IPS-20b (cell line): ENCODE measurements around the gene CAP2.

Source experiments
- H3K27ac ChIP-seq: one replicate; pipeline ENCODE4 v1.5.1; 2013; ENCODE audit warnings: low read length
- H3K27me3 ChIP-seq: 2 replicates; pipeline ENCODE4 v1.6.1; 2013; ENCODE audit warnings: mild to moderate bottlenecking, low read length, inconsistent platforms; ENCODE audit not compliant: insufficient read depth
- H3K36me3 ChIP-seq: 2 replicates; pipeline ENCODE4 v1.6.1; 2013; ENCODE audit warnings: low read depth, mild to moderate bottlenecking, inconsistent platforms, low read length, moderate library complexity; ENCODE audit not compliant: insufficient read depth
- H3K4me1 ChIP-seq: 2 replicates; pipeline ENCODE4 v1.6.1; 2013; ENCODE audit warnings: mild to moderate bottlenecking, control low read depth, inconsistent platforms, low read length, moderate library complexity; ENCODE audit not compliant: insufficient read depth
- H3K4me3 ChIP-seq: 2 replicates; pipeline ENCODE4 v1.5.1; 2013; ENCODE audit warnings: mild to moderate bottlenecking, low read length, inconsistent platforms
- H3K9ac ChIP-seq: 2 replicates; pipeline ENCODE4 v1.6.1; 2013; ENCODE audit warnings: low read depth, mild to moderate bottlenecking, inconsistent platforms, low read length, moderate library complexity
- H3K9me3 ChIP-seq: 2 replicates; pipeline ENCODE4 v1.6.1; 2013; ENCODE audit warnings: mild to moderate bottlenecking, low read depth, low read length, inconsistent platforms; ENCODE audit not compliant: insufficient read depth

The CAP2 gene

DNA sequence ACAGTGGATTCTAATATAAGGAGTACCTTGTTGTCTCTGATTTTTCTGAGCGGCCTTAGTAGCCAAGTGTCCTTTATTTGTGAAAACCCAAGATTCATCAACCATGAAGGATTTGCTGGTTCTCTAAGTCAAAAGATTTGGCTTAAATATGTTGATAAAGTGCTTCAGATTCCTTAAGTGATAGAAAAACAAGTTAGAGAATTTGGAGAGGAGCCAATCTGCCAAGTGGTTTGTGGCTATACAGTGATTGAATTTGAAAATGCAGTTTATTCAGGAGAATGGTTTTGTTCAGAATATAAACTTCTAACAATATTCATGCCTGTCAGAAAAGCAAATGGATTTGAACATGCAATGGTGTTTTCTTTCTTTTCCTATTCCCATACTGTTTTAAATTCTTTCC lies 54.8 kb downstream of the CAP2 start:
- Histone ChIP-seq H3K4me3 (no peak overlapping the region), H3K9ac (no peak overlapping the region), H3K27me3 (no peaks in the 10 kb centered on the region), H3K27ac (no peak overlapping the region), H3K9me3 (no peaks in the 10 kb centered on the region), H3K36me3 (no peaks in the 10 kb centered on the region), H3K4me1 (no peaks in the 10 kb centered on the region)

DNA sequence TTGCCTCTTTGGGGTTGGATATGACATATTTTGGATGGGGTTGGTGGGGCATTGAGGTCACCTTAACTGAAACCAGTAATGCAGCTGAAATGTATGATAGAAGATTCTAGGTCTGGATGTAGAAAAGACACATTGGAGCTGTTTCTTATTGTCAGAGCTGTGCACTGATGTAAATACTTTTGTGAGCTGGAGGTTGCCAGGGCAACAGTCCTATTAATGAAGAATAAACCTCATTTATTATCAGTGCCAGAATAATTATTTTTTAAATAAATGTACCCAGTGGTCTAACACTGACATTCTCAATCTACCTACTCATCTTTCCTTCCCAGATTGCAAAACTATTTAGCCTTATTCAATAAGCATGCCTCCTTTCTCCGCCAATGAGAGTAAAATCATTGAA lies 57.0 kb downstream of the CAP2 start:
- H3K27ac ChIP-seq: no peak overlapping the region
- no peak overlapping the region for H3K9ac ChIP-seq

DNA sequence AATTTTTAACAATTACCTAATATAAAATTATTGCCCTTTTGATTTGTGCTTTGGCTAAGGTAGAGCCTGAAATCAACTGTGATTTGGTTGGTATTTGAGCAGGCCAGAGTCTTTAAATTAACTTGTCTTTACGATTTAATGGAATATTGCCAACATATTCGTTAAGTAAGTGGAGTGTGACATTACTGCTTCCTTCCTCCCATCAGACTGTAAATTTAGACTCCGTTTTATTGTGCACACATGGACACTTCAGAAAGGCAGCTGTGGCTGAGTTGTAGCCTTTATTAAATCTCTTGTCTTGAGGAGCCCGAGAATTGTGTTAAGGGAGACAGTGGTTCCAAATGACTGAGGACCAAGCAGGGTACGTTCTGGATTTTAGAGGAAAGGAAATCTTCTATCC lies 57.4 kb downstream of the CAP2 start:
- no peak overlapping the region for H3K4me3 ChIP-seq
- no peak overlapping the region for H3K9ac ChIP-seq
- H3K4me1 ChIP-seq: peaks cover 10% of the 10 kb centered on the region
- H3K9me3 ChIP-seq: no peaks in the 10 kb centered on the region
- H3K36me3 ChIP-seq: no peaks in the 10 kb centered on the region
- H3K27me3 ChIP-seq: no peaks in the 10 kb centered on the region
- H3K27ac ChIP-seq: no peak overlapping the region

More for the DNA sequence above, 57.0 kb downstream of the CAP2 start:
- Histone ChIP-seq H3K9me3 (no peaks in the 10 kb centered on the region), H3K36me3 (no peaks in the 10 kb centered on the region), H3K27me3 (no peaks in the 10 kb centered on the region), H3K4me1 (peaks cover 10% of the 10 kb centered on the region), H3K4me3 (no peak overlapping the region)

DNA sequence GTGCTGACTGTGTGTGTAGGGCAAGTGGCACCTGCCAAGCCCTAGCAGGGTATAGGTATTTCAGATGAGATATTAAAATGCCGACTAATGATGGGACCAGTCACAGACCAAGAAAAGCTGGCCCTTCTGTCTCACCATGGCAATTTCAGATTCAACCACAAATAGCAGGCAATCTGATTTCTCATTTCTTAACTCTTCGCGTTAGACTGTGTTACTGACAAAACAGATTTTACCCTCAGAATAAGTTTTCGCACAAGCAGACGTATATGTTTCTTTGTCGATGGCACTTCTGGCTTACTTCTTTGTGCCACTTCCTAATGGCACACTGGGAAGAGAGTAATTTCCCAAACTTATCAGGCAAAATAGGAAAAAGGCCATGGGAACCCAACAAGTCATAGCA lies 58.7 kb downstream of the CAP2 start:
- Histone ChIP-seq H3K9me3 (no peaks in the 10 kb centered on the region), H3K27ac (no peak overlapping the region), H3K9ac (no peak overlapping the region), H3K4me1 (peaks cover 10% of the 10 kb centered on the region), H3K27me3 (no peaks in the 10 kb centered on the region), H3K4me3 (no peak overlapping the region), H3K36me3 (no peaks in the 10 kb centered on the region)

DNA sequence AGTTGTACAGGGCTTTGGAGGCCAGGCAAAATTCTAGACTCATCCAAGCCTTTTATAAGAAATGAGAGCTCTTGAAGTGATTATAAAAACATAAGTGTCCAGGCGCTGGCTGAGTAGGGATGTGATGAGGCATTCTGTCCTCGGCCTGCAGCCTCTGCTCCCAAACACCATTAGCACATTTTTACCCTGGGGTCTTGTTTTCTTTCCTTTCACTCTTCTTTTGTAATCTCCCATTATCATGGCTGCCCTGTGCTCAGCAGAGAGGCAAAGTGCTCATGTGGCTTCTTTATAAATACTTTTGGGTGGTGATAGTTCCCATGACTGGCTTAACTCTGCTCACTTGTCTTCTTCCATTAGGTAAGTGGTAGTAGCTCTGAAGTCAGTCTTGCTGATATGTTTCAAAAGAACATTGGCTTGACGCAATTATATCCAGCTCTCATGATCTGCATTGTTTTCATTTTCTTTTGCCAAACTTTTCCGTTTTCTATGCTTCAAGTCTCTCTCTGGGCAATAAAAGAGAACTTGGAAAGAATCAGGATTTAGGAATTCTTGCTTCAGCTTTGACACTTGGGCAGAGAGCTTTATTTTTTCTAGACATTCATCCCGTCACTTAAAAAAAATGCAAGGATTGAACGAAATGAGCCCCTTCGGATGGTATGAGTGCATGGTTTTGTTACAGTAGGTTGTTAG lies 61.1 kb downstream of the CAP2 start:
- H3K9ac ChIP-seq: no peak overlapping the region
- H3K4me3 ChIP-seq: no peak overlapping the region
- no peaks in the 10 kb centered on the region for H3K27me3 ChIP-seq
- peaks cover 10% of the 10 kb centered on the region for H3K4me1 ChIP-seq
- H3K27ac ChIP-seq: no peak overlapping the region
- no peaks in the 10 kb centered on the region for H3K36me3 ChIP-seq
- H3K9me3 ChIP-seq: no peaks in the 10 kb centered on the region

DNA sequence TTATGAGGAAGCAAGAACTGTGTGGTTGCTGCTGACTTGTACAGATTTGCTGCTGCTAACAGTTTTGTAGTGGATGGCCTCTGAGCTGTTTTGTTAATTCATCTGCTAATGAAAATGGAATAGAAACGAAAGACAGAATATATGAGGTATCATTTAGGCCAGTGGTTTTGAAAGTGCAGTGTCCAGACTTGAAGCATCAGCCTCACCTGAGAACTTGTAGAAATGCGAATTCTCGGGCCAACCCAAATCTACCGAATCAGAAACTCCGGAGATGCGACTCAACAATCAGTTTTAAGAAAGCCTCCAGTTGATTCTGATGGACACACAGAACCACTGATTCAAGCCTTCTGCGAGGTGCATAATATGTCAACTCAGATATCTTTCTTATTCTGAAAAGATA lies 62.5 kb downstream of the CAP2 start:
- Histone ChIP-seq H3K36me3 (no peaks in the 10 kb centered on the region), H3K4me3 (no peak overlapping the region), H3K4me1 (peaks cover 10% of the 10 kb centered on the region), H3K27ac (no peak overlapping the region), H3K9me3 (no peaks in the 10 kb centered on the region), H3K9ac (no peak overlapping the region), H3K27me3 (no peaks in the 10 kb centered on the region)

DNA sequence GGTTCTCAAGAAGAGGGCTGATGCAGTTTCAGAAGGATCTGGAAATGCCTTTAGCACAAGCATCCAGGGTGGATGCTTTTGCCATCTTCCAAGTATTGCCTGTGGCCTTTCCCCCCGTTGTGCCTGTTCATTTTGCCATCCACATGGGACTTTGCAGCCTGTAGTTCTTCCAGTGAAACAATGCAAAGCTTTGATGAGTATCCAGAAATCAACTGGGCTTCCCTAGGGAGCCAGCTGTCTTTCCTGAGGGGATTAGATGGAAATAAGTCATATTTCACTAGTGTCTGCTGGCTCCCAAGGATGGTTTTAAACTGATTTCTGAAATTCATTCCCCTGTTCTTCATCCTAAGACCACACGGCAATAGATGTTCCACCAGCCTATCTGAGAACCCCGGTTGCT lies 63.3 kb downstream of the CAP2 start:
- H3K27me3 ChIP-seq: no peaks in the 10 kb centered on the region
- H3K27ac ChIP-seq: no peak overlapping the region
- H3K9me3 ChIP-seq: no peaks in the 10 kb centered on the region
- H3K9ac ChIP-seq: no peak overlapping the region
- no peaks in the 10 kb centered on the region for H3K36me3 ChIP-seq
- H3K4me1 ChIP-seq: peaks cover 10% of the 10 kb centered on the region
- no peak overlapping the region for H3K4me3 ChIP-seq

DNA sequence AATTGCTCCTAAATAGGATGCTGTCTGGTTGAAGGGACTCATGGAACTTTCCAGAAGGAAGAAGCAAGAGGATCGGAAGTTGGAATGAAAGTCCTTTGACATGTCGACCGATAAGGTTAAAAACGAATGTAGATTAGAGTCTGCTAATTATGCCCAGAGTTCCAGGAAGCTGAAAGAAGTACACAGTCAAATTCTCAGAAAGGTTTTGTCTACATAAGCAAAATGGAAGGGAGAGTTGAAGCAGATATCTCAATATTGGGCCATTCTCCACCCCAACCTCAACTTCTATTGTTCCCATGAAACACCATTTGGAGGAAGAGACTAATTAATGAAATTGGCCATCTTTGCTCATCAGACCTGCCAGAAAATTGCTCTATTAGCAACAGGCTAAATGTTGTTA lies 64.0 kb downstream of the CAP2 start:
- H3K9me3 ChIP-seq: no peaks in the 10 kb centered on the region
- H3K27me3 ChIP-seq: no peaks in the 10 kb centered on the region
- H3K36me3 ChIP-seq: no peaks in the 10 kb centered on the region
- H3K4me3 ChIP-seq: no peak overlapping the region
- no peak overlapping the region for H3K27ac ChIP-seq
- peaks cover 10% of the 10 kb centered on the region for H3K4me1 ChIP-seq
- H3K9ac ChIP-seq: no peak overlapping the region

DNA sequence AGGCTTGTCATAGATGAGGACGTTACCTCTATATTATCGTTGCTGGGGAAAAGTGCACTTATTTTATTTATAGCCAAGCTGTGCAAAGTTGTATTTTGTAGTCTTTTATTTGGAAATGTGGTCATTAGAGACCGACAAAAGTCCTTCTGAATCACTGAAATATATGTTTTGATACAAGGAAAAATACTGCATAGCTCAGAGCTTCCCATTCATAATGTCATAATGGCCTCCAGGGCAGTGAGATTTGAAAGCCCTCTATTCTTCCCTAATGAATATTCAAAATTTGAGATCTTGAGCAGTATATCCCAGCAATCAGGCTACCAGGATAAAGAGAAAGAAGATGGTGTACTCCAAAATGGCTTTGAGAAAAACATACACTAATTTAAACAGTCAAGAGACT lies 64.6 kb downstream of the CAP2 start:
- Histone ChIP-seq H3K4me3 (no peak overlapping the region), H3K9ac (no peak overlapping the region), H3K36me3 (no peaks in the 10 kb centered on the region), H3K4me1 (peaks cover 10% of the 10 kb centered on the region), H3K9me3 (no peaks in the 10 kb centered on the region), H3K27ac (no peak overlapping the region), H3K27me3 (no peaks in the 10 kb centered on the region)

DNA sequence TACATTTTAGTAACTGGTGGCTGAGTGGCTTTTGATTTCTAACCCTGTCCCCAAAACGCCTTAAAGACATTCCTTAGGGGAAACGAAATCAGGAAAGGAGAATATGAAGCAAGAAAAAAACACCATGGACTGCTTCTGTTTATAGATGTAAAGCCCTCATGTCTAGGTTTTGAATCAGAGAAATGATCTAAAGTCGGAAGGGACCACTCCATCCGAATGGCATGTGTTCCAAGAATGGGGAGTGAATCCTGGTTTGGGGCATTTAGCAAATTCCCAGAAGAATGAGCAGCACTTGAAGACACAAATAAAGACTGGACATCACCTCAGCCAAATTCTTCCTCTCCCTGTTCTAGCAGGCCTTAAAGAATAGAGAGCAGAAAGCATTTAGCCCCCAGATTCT lies 65.6 kb downstream of the CAP2 start:
- H3K9me3 ChIP-seq: no peaks in the 10 kb centered on the region
- H3K27me3 ChIP-seq: no peaks in the 10 kb centered on the region
- H3K27ac ChIP-seq: no peak overlapping the region
- no peak overlapping the region for H3K9ac ChIP-seq
- no peak overlapping the region for H3K4me3 ChIP-seq
- peaks cover 10% of the 10 kb centered on the region for H3K4me1 ChIP-seq
- 0 out of 2 replicates have a peak, but pooled peaks cover 4% of the 10 kb centered on the region for H3K36me3 ChIP-seq

DNA sequence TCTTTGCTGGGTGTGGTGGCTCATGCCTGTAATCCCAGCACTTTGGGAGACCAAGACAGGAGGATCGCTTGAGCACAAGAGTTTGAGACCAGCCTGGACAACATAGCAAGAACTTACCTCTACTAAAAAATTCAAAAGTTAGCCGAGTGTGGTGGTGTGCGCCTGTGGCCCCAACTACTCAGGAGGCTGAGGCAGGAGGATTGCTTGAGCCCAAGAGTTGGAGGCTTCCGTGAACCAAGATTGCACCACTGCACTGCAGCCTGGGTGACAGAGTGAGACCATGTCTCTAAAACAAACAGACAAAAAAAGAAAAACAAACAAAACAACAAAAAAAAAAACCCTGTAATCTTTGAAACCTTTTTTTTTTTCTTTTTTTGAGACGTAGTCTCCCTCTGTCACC lies 67.5 kb downstream of the CAP2 start:
- H3K9ac ChIP-seq: no peak overlapping the region
- H3K4me3 ChIP-seq: no peak overlapping the region
- H3K36me3 ChIP-seq: peaks cover 7% of the 10 kb centered on the region
- no peaks in the 10 kb centered on the region for H3K4me1 ChIP-seq
- H3K9me3 ChIP-seq: no peaks in the 10 kb centered on the region
- no peaks in the 10 kb centered on the region for H3K27me3 ChIP-seq
- H3K27ac ChIP-seq: no peak overlapping the region

DNA sequence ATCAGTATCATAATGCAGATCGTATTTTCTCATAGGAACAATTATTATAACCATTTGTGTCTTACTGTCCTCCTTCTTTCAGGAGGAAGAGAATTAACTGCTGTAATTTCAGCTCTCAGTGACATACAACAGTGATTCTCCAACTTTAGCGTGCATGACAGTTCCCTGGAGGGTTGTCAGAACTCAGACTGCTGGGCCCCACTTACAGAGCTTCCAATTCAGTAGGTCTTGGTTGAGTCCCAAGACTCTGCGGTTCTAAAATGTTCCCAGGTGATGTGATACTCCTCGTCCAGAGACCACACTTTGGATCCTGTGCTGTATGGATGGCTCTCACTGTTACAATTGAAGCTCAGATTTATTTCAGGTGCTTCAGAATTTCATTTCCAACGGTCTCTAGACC lies 72.8 kb downstream of the CAP2 start:
- H3K9me3 ChIP-seq: no peaks in the 10 kb centered on the region
- no peak overlapping the region for H3K27ac ChIP-seq
- H3K4me3 ChIP-seq: no peak overlapping the region
- H3K9ac ChIP-seq: no peak overlapping the region
- no peaks in the 10 kb centered on the region for H3K4me1 ChIP-seq
- H3K36me3 ChIP-seq: peaks cover 8% of the 10 kb centered on the region
- H3K27me3 ChIP-seq: no peaks in the 10 kb centered on the region
